ENCODE results near the gene ZNF69. TPM values are rescaled to one million over a fixed set of nuclear protein-coding genes. Genes with fewer than 3 reads are reported as not detected.
"Not testable (repeated sequence)": the region's sequence is repeated elsewhere in the genome, so short reads cannot be mapped to it uniquely, and the experiment has no call there.

ZNF69 gene
- polyA plus RNA-seq, 1 experiment: 4.5 TPM

DNA sequence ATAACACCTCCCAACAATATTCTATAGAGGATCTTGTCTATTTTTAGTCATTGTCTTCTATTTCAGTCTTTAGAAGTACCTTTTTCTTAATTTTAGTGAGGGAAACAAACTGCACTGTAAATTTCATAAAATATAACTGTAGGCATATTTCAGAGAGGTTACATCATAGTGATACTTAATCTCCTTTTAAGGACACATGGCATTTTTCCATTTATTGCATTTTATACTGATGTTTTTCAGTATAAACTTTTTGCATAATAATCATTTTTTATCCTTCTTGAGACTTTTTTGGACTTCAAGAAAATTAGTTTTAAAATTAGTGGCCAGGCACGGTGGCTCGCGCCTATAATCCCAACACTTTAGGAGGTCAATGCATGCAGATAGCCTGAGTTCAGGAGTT lies 43.9 kb downstream of the ZNF69 start:
- TF ChIP-seq, protein P1, sequence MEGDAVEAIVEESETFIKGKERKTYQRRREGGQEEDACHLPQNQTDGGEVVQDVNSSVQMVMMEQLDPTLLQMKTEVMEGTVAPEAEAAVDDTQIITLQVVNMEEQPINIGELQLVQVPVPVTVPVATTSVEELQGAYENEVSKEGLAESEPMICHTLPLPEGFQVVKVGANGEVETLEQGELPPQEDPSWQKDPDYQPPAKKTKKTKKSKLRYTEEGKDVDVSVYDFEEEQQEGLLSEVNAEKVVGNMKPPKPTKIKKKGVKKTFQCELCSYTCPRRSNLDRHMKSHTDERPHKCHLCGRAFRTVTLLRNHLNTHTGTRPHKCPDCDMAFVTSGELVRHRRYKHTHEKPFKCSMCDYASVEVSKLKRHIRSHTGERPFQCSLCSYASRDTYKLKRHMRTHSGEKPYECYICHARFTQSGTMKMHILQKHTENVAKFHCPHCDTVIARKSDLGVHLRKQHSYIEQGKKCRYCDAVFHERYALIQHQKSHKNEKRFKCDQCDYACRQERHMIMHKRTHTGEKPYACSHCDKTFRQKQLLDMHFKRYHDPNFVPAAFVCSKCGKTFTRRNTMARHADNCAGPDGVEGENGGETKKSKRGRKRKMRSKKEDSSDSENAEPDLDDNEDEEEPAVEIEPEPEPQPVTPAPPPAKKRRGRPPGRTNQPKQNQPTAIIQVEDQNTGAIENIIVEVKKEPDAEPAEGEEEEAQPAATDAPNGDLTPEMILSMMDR (IDR thresholded peaks at IDR 0.05; ENCODE audit: low read depth, low read length): no peak
- ChIA-PET POLR2A (interaction anchor here (0.7 kb wide), 1 partner anchor 510 kb away, joined by 4 read pairs; the partner anchor contains the start of gene ZNF443), CTCF (interaction anchor here (3.2 kb wide), 1 partner anchor 8 kb away, joined by 15 read pairs; no protein-coding TSS in a partner anchor)
- DNase-seq (ENCODE audit: low read depth, low spot score): no peak
- Histone ChIP-seq H3K27ac (ENCODE audit: low read depth, low read length) (no peak overlapping the region), H3K4me3 (ENCODE audit: low read depth, low read length) (no peak overlapping the region), H3K27me3 (ENCODE audit: control insufficient read depth, insufficient read depth, low read length) (no peaks in the 10 kb centered on the region), H3K9me3 (ENCODE audit: control insufficient read depth, insufficient read depth, low read length) (peaks cover 52% of the 10 kb centered on the region)

DNA sequence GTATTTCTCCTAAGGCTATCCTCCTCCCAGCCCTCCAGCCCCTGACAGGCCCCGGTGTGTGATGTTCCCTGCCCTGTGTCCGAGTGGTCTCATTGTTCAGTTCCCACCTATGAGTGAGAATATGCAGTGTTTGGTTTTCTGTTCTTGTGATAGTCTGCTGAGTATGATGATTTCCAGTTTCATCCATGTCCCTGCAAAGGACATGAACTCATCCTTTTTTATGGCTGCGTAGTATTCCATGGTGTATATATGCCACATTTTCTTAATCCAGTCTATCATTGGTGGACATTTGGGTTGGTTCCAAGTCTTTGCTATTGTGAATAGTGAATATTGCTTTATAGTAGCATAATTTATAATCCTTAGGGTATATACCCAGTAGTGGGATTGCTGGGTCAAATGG lies 48.2 kb downstream of the ZNF69 start:
- H3K4me3 ChIP-seq (ENCODE audit: low read depth, low read length); DNase-seq (ENCODE audit: low read depth, low spot score); POLR2A ChIA-PET; H3K27me3 ChIP-seq (ENCODE audit: control insufficient read depth, insufficient read depth, low read length); H3K27ac ChIP-seq (ENCODE audit: low read depth, low read length); CTCF ChIA-PET: not testable (repeated sequence)
- peaks cover 47% of the 10 kb centered on the region for H3K9me3 ChIP-seq (ENCODE audit: control insufficient read depth, insufficient read depth, low read length)

DNA sequence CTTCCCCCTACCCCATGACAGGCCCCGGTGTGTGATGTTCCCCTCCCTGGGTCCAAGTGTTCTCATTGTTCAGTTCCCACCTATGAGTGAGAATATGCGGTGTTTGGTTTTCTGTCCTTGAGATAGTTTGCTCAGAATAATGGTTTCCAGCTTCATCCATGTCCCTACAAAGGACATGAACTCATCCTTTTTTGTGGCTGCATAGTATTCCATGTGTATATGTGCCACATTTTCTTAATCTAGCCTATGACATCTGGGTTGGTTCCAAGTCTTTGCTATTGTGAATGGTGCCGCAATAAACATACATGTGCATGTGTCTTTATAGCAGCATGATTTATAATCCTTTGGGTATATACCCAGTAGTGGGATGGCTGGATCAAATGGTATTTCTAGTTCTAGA lies 50.8 kb downstream of the ZNF69 start:
- H3K9me3 ChIP-seq (ENCODE audit: control insufficient read depth, insufficient read depth, low read length): peaks cover 55% of the 10 kb centered on the region
- POLR2A ChIA-PET; H3K27ac ChIP-seq (ENCODE audit: low read depth, low read length); DNase-seq (ENCODE audit: low read depth, low spot score); CTCF ChIA-PET; H3K4me3 ChIP-seq (ENCODE audit: low read depth, low read length); H3K27me3 ChIP-seq (ENCODE audit: control insufficient read depth, insufficient read depth, low read length): not testable (repeated sequence)

DNA sequence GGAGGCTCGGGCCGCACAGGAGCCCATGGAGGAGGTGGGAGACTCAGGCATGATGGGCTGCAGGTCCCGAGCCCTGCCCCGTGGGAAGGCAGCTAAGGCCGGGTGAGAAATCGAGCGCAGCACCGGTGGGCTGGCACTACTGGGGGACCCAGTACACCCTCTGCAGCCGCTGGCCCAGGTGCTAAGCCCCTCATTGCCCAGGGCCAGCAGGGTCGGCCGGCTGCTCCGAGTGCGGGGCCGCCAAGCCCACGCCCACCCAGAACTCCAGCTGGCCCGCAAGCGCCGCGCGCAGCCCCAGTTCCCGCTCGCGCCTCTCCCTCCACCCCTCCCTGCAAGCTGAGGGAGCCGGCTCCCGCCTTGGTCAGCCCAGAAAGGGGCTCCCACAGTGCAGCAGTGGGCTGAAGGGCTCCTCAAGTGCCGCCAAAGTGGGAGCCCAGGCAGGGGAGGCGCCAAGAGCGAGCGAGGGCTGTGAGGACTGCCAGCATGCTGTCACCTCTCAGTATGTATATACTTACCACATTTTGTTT lies 53.8 kb downstream of the ZNF69 start:
- H3K27me3 ChIP-seq (ENCODE audit: control insufficient read depth, insufficient read depth, low read length); H3K4me3 ChIP-seq (ENCODE audit: low read depth, low read length); DNase-seq (ENCODE audit: low read depth, low spot score); CTCF ChIA-PET; POLR2A ChIA-PET; H3K27ac ChIP-seq (ENCODE audit: low read depth, low read length): not testable (repeated sequence)
- peaks cover 62% of the 10 kb centered on the region for H3K9me3 ChIP-seq (ENCODE audit: control insufficient read depth, insufficient read depth, low read length)

DNA sequence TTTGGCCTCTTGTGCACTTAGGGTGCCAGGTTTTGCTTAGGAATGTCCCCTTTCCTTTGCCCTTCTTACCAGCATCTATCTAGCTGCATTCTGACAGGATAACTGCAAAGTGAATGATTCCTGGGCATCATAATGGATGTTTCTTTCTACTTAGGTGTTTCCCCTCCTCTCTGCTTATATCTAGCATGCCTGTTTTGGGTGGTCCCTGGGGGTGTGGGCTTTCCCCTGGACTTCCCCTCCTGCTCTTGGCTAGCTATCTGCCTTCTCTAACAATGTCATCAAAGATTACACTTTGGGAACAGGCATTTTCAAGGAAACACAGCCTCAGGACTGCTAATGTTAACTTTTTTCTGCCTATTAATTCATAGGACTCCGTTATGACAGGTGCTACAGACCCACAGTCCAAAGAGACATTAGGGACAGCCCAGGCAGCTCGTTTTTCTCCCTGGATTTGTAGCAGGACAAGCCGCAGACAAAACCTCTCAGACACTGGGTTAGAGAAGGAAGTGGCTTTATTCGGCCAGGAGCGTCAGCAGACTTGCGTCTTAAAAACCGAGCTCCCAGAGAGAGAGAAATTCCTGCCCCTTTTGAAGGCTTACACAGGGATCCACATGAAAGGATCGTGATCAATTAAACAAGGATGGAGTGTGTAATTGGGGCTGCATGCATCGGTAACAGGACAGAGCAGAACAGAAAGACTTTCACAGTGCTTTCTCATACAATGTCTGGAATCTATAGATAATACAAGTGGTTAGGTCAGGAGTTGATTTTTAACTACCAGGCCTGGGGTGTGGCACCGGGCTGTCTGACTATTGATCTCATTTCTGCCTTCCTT lies 54.6 kb downstream of the ZNF69 start:
- Histone ChIP-seq H3K27ac (ENCODE audit: low read depth, low read length) (no peak overlapping the region), H3K9me3 (ENCODE audit: control insufficient read depth, insufficient read depth, low read length) (peaks cover 67% of the 10 kb centered on the region), H3K27me3 (ENCODE audit: control insufficient read depth, insufficient read depth, low read length) (no peaks in the 10 kb centered on the region), H3K4me3 (ENCODE audit: low read depth, low read length) (no peak overlapping the region)
- POLR2A ChIA-PET: no interaction called here
- DNase-seq (ENCODE audit: low read depth, low spot score): no peak
- CTCF ChIA-PET: interaction anchor here (1.4 kb wide), 1 partner anchor 19 kb away, joined by 5 read pairs; no protein-coding TSS in a partner anchor
- TF ChIP-seq, protein P1 (IDR thresholded peaks at IDR 0.05; ENCODE audit: low read depth, low read length): no peak

DNA sequence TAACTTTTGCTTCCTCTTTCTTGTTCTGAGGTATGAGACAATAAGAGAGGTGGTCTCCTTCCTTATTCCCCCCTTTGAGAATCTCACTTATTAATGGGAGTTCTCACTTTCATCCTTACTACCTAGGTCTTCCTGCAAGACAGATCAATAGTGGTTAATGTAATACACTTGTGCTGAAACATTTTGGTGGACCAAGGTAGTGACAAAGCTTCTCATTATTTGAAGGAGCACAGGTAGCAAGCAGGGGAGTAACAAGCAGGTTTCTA lies 55.2 kb downstream of the ZNF69 start:
- CTCF ChIA-PET: interaction anchor here (0.9 to 1.4 kb wide), 2 partner anchors 19 to 117 kb away, joined by 3 to 5 read pairs; no protein-coding TSS in a partner anchor
- Histone ChIP-seq H3K4me3 (ENCODE audit: low read depth, low read length) (no peak overlapping the region), H3K27ac (ENCODE audit: low read depth, low read length) (no peak overlapping the region), H3K9me3 (ENCODE audit: control insufficient read depth, insufficient read depth, low read length) (peaks cover 66% of the 10 kb centered on the region), H3K27me3 (ENCODE audit: control insufficient read depth, insufficient read depth, low read length) (no peaks in the 10 kb centered on the region)
- TF ChIP-seq, protein P1 (IDR thresholded peaks at IDR 0.05; ENCODE audit: low read depth, low read length): no peak
- POLR2A ChIA-PET: no interaction called here
- no peak for DNase-seq (ENCODE audit: low read depth, low spot score)

Measured in AG04450 (cell line).